A549 (cell line): ENCODE data around the gene CERS3. TPM values are rescaled to one million over a fixed set of nuclear protein-coding genes. Genes with fewer than 3 reads are reported as not detected.

Experiments used
- ATAC-seq, 2 experiments: fragments of 200-7000 bp in 1 of 2; fragments of >200 bp in 1 of 2; cut with Nextera tagmentation in 1 of 2; cut with Tn5 transposase in 1 of 2; 3 replicates each; pipeline versions ENCODE4 v1.8.0 to v1.9.1; 2018 to 2020; ENCODE audit warnings: mild to moderate bottlenecking in 1 of 2, moderate library complexity in 1 of 2
- CTCF ChIA-PET: fragments of 300-600 bp; sonication (Branson Sonifier 250); formaldehyde crosslinking; extraction: SDS; loops from one replicate; lab custom pipeline; 2021; ENCODE audit warnings: antibody characterized with exemption, inconsistent platforms; lab: Yijun Ruan, JAX
- POLR2A ChIA-PET: fragments of 350-600 bp; formaldehyde crosslinking; extraction: SDS; loops from one replicate; lab custom pipeline; 2021; ENCODE audit warnings: antibody characterized with exemption, inconsistent platforms; lab: Yijun Ruan, JAX
- DNase-seq, 2 experiments: peaks; one replicate each; pipeline versions ENCODE4 v3.0.0 to v3.0.0-alpha.2; 2011 to 2016; ENCODE audit warnings: low read depth in 1 of 2, low spot score in 1 of 2
- FAIRE-seq: peaks from 2 replicates; lab custom pipeline; 2011; peaks lifted over from hg19 to GRCh38; lab: Jason Lieb, UNC
- H3K27ac ChIP-seq, 2 experiments: fragments of >200 bp; sonication (Bioruptor Twin); formaldehyde crosslinking; 3 replicates each; pipeline ENCODE4 v1.5.1; 2016 to 2017
- H3K4me1 ChIP-seq: fragments of >200 bp; sonication (Bioruptor Twin); formaldehyde crosslinking; 3 replicates; pipeline ENCODE4 v1.6.1; 2016
- H3K4me2 ChIP-seq: fragments of >200 bp; sonication (Bioruptor Twin); formaldehyde crosslinking; 3 replicates; pipeline ENCODE4 v1.6.1; 2016
- H3K4me3 ChIP-seq: fragments of >200 bp; sonication (Bioruptor Twin); formaldehyde crosslinking; 3 replicates; pipeline ENCODE4 v1.5.1; 2016
- H3K9me3 ChIP-seq: fragments of >200 bp; sonication (Bioruptor Twin); formaldehyde crosslinking; 3 replicates; pipeline ENCODE4 v1.6.1; 2016
- CBX2 ChIP-seq: fragments of 200-600 bp; sonication (generic); IDR thresholded peaks from 2 replicates; pipeline ENCODE4 v1.6.1; 2016; ENCODE audit warnings: low read depth, mild to moderate bottlenecking, borderline replicate concordance
- CEBPB ChIP-seq, 2 experiments: fragments of >200 bp in 1 of 2; sonication (Bioruptor Twin) in 1 of 2; formaldehyde crosslinking in 1 of 2; IDR thresholded peaks; 2 replicates each; pipeline ENCODE4 v1.6.1; 2012 to 2016
- CHD2 ChIP-seq: fragments of 150-350 bp; IDR thresholded peaks from 2 replicates; pipeline ENCODE4 v1.6.1; 2014; ENCODE audit warnings: low read length; ENCODE audit not compliant: partially characterized antibody
- EHF ChIP-seq: fragments of 250-450 bp; sonication (Bioruptor Pico); IDR thresholded peaks from 2 replicates; pipeline ENCODE4 v1.5.0; 2020; ENCODE audit warnings: mild to moderate bottlenecking
- EHMT2 ChIP-seq: fragments of 200-600 bp; sonication (generic); IDR thresholded peaks from 2 replicates; pipeline ENCODE4 v1.6.1; 2016; ENCODE audit warnings: antibody characterized with exemption, low read depth, mild to moderate bottlenecking, moderate library complexity
- EP300 ChIP-seq, 2 experiments: fragments of >200 bp; sonication (Bioruptor Twin); formaldehyde crosslinking; IDR thresholded peaks; 2 replicates in 1 of 2; 3 replicates in 1 of 2; pipeline ENCODE4 v1.6.1; 2016 to 2017
- ESRRA ChIP-seq: fragments of 150-350 bp; IDR thresholded peaks from 2 replicates; pipeline ENCODE4 v1.6.1; 2014; ENCODE audit warnings: mild to moderate bottlenecking, low read length, borderline replicate concordance
- FOSL2 ChIP-seq, 2 experiments: fragments of 450-650 bp in 1 of 2; fragments of >200 bp in 1 of 2; sonication (Bioruptor Twin) in 1 of 2; formaldehyde crosslinking; IDR thresholded peaks; 2 replicates each; pipeline versions ENCODE4 v1.5.0 to v1.6.1; 2016 to 2020; ENCODE audit warnings: mild to moderate bottlenecking in 1 of 2, moderate library complexity in 1 of 2
- FOXS1 ChIP-seq: fragments of 250-450 bp; sonication (Bioruptor Pico); IDR thresholded peaks from 2 replicates; pipeline ENCODE4 v1.5.0; 2020; ENCODE audit warnings: mild to moderate bottlenecking, moderate library complexity
- GATA3 ChIP-seq: IDR thresholded peaks from 2 replicates; pipeline ENCODE4 v1.6.1; 2012; ENCODE audit warnings: borderline replicate concordance
- HDAC2 ChIP-seq: fragments of 200-600 bp; sonication (generic); IDR thresholded peaks from 2 replicates; pipeline ENCODE4 v1.6.1; 2016
- HEYL ChIP-seq: fragments of 250-450 bp; sonication (Bioruptor Pico); IDR thresholded peaks from 2 replicates; pipeline ENCODE4 v1.8.0; 2021; ENCODE audit warnings: mild to moderate bottlenecking, moderate library complexity
- HOXB13 ChIP-seq: fragments of 250-450 bp; sonication (Bioruptor Pico); IDR thresholded peaks from 2 replicates; pipeline ENCODE4 v1.5.0; 2020; ENCODE audit warnings: low read depth, mild to moderate bottlenecking, moderate library complexity
- JUN ChIP-seq, 2 experiments: fragments of >200 bp; sonication (Bioruptor Twin); formaldehyde crosslinking; IDR thresholded peaks; 2 replicates in 1 of 2; 3 replicates in 1 of 2; pipeline ENCODE4 v1.6.1; 2016 to 2017
- JUNB ChIP-seq: fragments of >200 bp; sonication (Bioruptor Twin); formaldehyde crosslinking; IDR thresholded peaks from 2 replicates; pipeline ENCODE4 v1.6.1; 2016
- KDM1A ChIP-seq: fragments of 200-600 bp; sonication (generic); IDR thresholded peaks from 2 replicates; pipeline ENCODE4 v1.6.1; 2016; ENCODE audit warnings: low read depth, mild to moderate bottlenecking
- MAFK ChIP-seq: fragments of 450-650 bp; IDR thresholded peaks from 2 replicates; pipeline ENCODE4 v1.6.1; 2014; ENCODE audit not compliant: partially characterized antibody
- MAZ ChIP-seq: fragments of 150-350 bp; IDR thresholded peaks from 2 replicates; pipeline ENCODE4 v1.6.1; 2014; ENCODE audit warnings: antibody characterized with exemption, low read depth, low read length, borderline replicate concordance
- MYC ChIP-seq: IDR thresholded peaks from 2 replicates; pipeline ENCODE4 v1.6.1; 2012; ENCODE audit warnings: mild to moderate bottlenecking, inconsistent platforms, low read length, improper control_type of control experiment, borderline replicate concordance
- NFE2L2 ChIP-seq: fragments of 150-350 bp; conservative IDR thresholded peaks from 2 replicates; pipeline ENCODE4 v1.6.1; 2014; ENCODE audit warnings: low read length
- NR3C1 ChIP-seq: fragments of >200 bp; sonication (Bioruptor Twin); formaldehyde crosslinking; IDR thresholded peaks from 3 replicates; pipeline ENCODE4 v1.6.1; 2017
- PHF8 ChIP-seq: fragments of 200-600 bp; sonication (generic); IDR thresholded peaks from 2 replicates; pipeline ENCODE4 v1.6.1; 2016; ENCODE audit warnings: low read depth, mild to moderate bottlenecking, antibody characterized with exemption, moderate library complexity, borderline replicate concordance
- POLR2AphosphoS2 ChIP-seq: conservative IDR thresholded peaks from 2 replicates; pipeline ENCODE4 v1.6.1; 2012; ENCODE audit warnings: low read length, improper control_type of control experiment, inconsistent platforms
- RAD21 ChIP-seq, 2 experiments: fragments of >200 bp in 1 of 2; sonication (Bioruptor Twin) in 1 of 2; formaldehyde crosslinking in 1 of 2; IDR thresholded peaks in 1 of 2; conservative IDR thresholded peaks in 1 of 2; 2 replicates in 1 of 2; 3 replicates in 1 of 2; pipeline ENCODE4 v1.6.1; 2012 to 2018; ENCODE audit warnings: inconsistent platforms in 1 of 2
- RARB ChIP-seq: fragments of 250-450 bp; sonication (Bioruptor Pico); IDR thresholded peaks from 2 replicates; pipeline ENCODE4 v1.8.0; 2021; ENCODE audit warnings: mild to moderate bottlenecking, moderate library complexity
- RCOR1 ChIP-seq: fragments of 150-350 bp; IDR thresholded peaks from 2 replicates; pipeline ENCODE4 v1.6.1; 2014; ENCODE audit warnings: antibody characterized with exemption, low read length, low read depth
- RNF2 ChIP-seq: fragments of 200-600 bp; sonication (generic); IDR thresholded peaks from 2 replicates; pipeline ENCODE4 v1.6.1; 2016; ENCODE audit warnings: low read depth, mild to moderate bottlenecking, antibody characterized with exemption, moderate library complexity, borderline replicate concordance
- SMC3 ChIP-seq: fragments of >200 bp; sonication (Bioruptor Twin); formaldehyde crosslinking; IDR thresholded peaks from 3 replicates; pipeline ENCODE4 v1.6.1; 2018; ENCODE audit warnings: inconsistent platforms
- SREBF2 ChIP-seq: fragments of 450-650 bp; IDR thresholded peaks from 2 replicates; pipeline ENCODE4 v1.6.1; 2014; ENCODE audit warnings: mild to moderate bottlenecking, moderate library complexity
- TP53 ChIP-seq: fragments of 250-450 bp; sonication (Bioruptor Pico); IDR thresholded peaks from 2 replicates; pipeline ENCODE4 v1.5.0; 2021; ENCODE audit warnings: mild to moderate bottlenecking, moderate library complexity
- ZC3H11A ChIP-seq: fragments of 450-650 bp; IDR thresholded peaks from 2 replicates; pipeline ENCODE4 v1.6.1; 2014; ENCODE audit warnings: antibody characterized with exemption, mild to moderate bottlenecking
- ZFP36 ChIP-seq: fragments of 450-650 bp; IDR thresholded peaks from 2 replicates; pipeline ENCODE4 v1.6.1; 2014; ENCODE audit warnings: borderline replicate concordance; ENCODE audit not compliant: partially characterized antibody
- ZSCAN20 ChIP-seq: fragments of 250-450 bp; sonication (Bioruptor Pico); IDR thresholded peaks from 2 replicates; pipeline ENCODE4 v1.8.0; 2022; ENCODE audit warnings: mild to moderate bottlenecking, moderate library complexity
- WGBS: methylation state at CpG from one replicate; pipeline ENCODE4 v1.1.6; 2017; ENCODE audit errors: missing lambda C conversion rate; 5-methylcytosine and 5-hydroxymethylcytosine counted together
- polyA plus RNA-seq, 4 experiments: library from polyadenylated mRNA; depleted of rRNA in 3 of 4; stranded (reverse); fragments of >200 nt; fragmentation: RNase III in 1 of 4; extraction: RNeasy Plus Mini Kit Qiagen cat#74134 plus additional on column Dnase treatment in 1 of 4; gene quantifications; 2 replicates in 3 of 4; 3 replicates in 1 of 4; pipeline ENCODE4 v1.2.3, GENCODE V29; 2011 to 2017
- TF ChIP-seq, protein P1 (sequence below): fragments of 150-350 bp; IDR thresholded peaks from 2 replicates; pipeline ENCODE4 v1.6.1; 2014; ENCODE audit warnings: low read depth, mild to moderate bottlenecking, low read length
- TF ChIP-seq, protein P2 (sequence below): fragments of >200 bp; sonication (Bioruptor Twin); formaldehyde crosslinking; IDR thresholded peaks from 2 replicates; pipeline ENCODE4 v1.6.1; 2016

Gene CERS3
- polyA plus RNA-seq, 2 of the 4 experiments (the other 2 are of a cell fraction) = not detected

DNA sequence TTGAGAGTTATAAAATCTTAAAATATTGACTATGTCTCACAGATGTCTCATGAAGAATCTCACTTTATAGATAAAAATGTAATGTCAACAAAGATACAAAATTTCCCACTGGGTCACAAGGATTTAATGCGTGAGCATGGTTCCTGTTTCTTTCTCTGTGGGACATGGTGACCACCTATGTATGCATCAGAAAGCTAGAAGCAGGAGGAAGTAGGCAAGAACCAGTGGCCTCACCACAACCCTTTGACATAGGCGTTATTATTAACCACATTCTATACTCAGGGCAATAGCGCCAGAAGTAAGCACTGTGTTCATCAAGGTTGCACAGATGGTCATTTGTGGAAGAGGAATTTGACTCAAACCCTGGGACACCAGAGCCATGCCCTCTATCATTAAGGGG lies 175.3 kb downstream of the CERS3 start:
- CTCF ChIA-PET = interaction anchor here (0.9 kb wide), 1 partner anchor 11 kb away, joined by 3 read pairs; no protein-coding TSS in a partner anchor
- DNase-seq = no peak
- 72% methylated on average over 3 of the region's 3 CpGs for WGBS
- H3K9me3 ChIP-seq = peaks cover 14% of the 10 kb centered on the region
- H3K4me1 ChIP-seq = peaks cover 9% of the 10 kb centered on the region
- no peak for ATAC-seq
- H3K27ac ChIP-seq = no peak overlapping the region
- TF ChIP-seq, protein P1, sequence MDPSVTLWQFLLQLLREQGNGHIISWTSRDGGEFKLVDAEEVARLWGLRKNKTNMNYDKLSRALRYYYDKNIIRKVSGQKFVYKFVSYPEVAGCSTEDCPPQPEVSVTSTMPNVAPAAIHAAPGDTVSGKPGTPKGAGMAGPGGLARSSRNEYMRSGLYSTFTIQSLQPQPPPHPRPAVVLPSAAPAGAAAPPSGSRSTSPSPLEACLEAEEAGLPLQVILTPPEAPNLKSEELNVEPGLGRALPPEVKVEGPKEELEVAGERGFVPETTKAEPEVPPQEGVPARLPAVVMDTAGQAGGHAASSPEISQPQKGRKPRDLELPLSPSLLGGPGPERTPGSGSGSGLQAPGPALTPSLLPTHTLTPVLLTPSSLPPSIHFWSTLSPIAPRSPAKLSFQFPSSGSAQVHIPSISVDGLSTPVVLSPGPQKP = no peak
- TF ChIP-seq RARB (CRISPR knock-in tag) (no peak), NR3C1 (no peak), GATA3 (no peak), ZFP36 (no peak), TP53 (CRISPR knock-in tag) (no peak), NFE2L2 (no peak), KDM1A (no peak), SREBF2 (no peak), MAZ (no peak), FOXS1 (CRISPR knock-in tag) (no peak), PHF8 (no peak), CEBPB (IDR thresholded peaks at IDR 0.05) (no peak), RAD21 (conservative IDR thresholded peaks at IDR 0.05 in 1 of 2, IDR thresholded peaks at IDR 0.05 in 1 of 2) (no peak), ZC3H11A (no peak), CBX2 (no peak)
- POLR2A ChIA-PET = no interaction called here
- no peak overlapping the region for H3K4me3 ChIP-seq
- H3K4me2 ChIP-seq = no peak overlapping the region
- no peak for FAIRE-seq

DNA sequence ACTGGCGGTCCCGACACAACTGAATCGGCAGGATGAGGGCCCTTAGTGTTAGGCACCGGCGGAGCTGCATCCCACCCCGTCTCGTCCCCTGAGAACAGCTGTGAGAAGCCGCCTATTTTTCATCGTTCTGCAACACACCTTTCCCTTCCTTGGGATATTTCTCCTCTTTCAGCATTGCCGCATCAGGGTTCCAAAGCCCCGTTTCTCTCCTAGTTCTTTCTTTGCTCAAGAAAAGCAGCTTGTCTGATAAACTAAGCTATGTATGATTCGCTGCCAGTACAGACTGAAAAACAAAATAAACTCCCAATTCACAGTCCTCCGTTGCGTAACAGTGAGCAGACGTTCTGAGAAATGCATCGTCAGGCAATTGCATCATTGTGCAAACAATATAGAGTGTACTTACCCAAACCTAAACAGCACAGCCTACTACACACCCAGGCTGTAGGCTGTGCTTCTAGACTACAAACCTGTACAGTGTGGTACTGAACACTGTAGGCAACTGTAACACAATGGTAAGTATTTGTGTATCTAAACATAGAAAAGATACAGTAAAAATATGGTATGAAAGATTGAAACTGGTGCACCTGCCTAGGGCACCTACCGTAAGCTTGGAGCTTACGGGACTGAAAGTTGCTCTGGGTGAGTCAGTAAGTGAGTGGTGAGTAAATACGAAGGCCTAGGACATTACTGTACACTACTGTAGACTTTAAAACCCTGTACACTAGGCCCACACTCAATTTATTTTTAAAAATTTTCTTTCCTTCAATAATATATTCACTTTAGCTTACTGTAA lies 178.1 kb downstream of the CERS3 start:
- ChIA-PET CTCF (interaction anchor here (0.6 to 10.2 kb wide), 62 partner anchors 8 to 657 kb away, joined by 3 to 291 read pairs (median 5); partner anchors contain the start of genes ADAMTS17, ASB7 and LINS1), POLR2A (interaction anchor here (1.1 to 2.2 kb wide), 5 partner anchors 14 to 251 kb away, joined by 3 to 15 read pairs (median 8); partner anchors contain the start of genes ASB7 and LINS1)
- FAIRE-seq (peak; percentile 28), DNase-seq (peak; percentile 36 to 90), ATAC-seq (peak; percentile 78 to 86)
- peak overlapping the region; percentile 90 to 97 for H3K27ac ChIP-seq
- peaks cover 12% of the 10 kb centered on the region for H3K9me3 ChIP-seq
- H3K4me1 ChIP-seq = peaks cover 9% of the 10 kb centered on the region
- H3K4me2 ChIP-seq = peak overlapping the region; percentile 87
- WGBS = 4% methylated on average over 19 of the region's 19 CpGs
- peak overlapping the region; percentile 60 for H3K4me3 ChIP-seq
- TF ChIP-seq HOXB13 (CRISPR knock-in tag) (no peak), FOSL2 (IDR thresholded peaks at IDR 0.05) (peak; percentile 51; the same call in 1 of the 2 replicates), FOSL2 (CRISPR knock-in tag; IDR thresholded peaks at IDR 0.05) (peak; percentile 52), MAFK (peak; percentile 97), NFE2L2 (peak; percentile 51; the same call in 1 of the 2 replicates), FOXS1 (CRISPR knock-in tag) (no peak), JUN (IDR thresholded peaks at IDR 0.05) (peak; percentile 49 to 78; a peak in 1 of 5 replicates), ZSCAN20 (no peak), PHF8 (no peak), HDAC2 (no peak), EHMT2 (no peak), EHF (CRISPR knock-in tag) (no peak), NR3C1 (no peak), ZC3H11A (no peak; the same call in 1 of the 2 replicates), SMC3 (no peak), ESRRA (no peak), CBX2 (no peak), JUNB (peak; percentile 67; the same call in 1 of the 2 replicates), CHD2 (no peak), EP300 (IDR thresholded peaks at IDR 0.05) (peak in 1 of 2 experiments; percentile 45; a peak in 2 of 5 replicates), RCOR1 (no peak), MYC (no peak), TP53 (CRISPR knock-in tag) (no peak), CEBPB (IDR thresholded peaks at IDR 0.05) (peak; percentile 100), GATA3 (peak; percentile 30; the same call in 1 of the 2 replicates), HEYL (no peak), KDM1A (no peak), RNF2 (no peak), POLR2AphosphoS2 (no peak)
- TF ChIP-seq, protein P2, sequence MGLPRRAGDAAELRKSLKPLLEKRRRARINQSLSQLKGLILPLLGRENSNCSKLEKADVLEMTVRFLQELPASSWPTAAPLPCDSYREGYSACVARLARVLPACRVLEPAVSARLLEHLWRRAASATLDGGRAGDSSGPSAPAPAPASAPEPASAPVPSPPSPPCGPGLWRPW = peak; percentile 93
